GM12874 (cell line): Measurements from ENCODE around the gene TP53BP1.

Experiments
- CTCF ChIP-seq: IDR thresholded peaks from 2 replicates; pipeline ENCODE4 v1.5.1; 2011; ENCODE audit warnings: low read depth, mild to moderate bottlenecking, control low read depth, low read length, moderate library complexity; ENCODE audit not compliant: insufficient read depth

TP53BP1 gene

GRCh38 chr15:43492266-43492665 lies 690 bp downstream of the TP53BP1 start:
- no peak for TF ChIP-seq CTCF

DNA sequence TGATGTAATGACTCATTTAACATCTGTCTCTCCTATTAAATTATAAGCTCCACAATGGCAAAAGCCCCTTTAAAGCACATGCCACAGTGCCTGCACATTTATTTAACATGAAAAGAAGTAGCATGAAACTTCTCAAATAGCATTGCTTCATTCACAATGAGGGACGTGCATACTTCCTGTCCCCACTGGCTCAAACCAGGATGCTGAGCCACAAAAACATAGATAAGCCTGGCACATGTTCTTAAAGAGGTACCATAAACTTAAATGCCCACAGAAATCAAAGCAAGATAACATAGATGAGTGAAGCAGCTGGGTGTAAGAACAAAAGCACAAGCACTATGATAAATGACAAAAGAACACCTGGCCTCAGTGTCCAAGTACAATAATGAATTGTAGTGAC lies 3.8 kb downstream of the TP53BP1 start:
- no peak for TF ChIP-seq CTCF

- no peak for TF ChIP-seq CTCF
Measured at GRCh38 chr15:43488790-43489189, 4.2 kb downstream of the TP53BP1 start.

DNA sequence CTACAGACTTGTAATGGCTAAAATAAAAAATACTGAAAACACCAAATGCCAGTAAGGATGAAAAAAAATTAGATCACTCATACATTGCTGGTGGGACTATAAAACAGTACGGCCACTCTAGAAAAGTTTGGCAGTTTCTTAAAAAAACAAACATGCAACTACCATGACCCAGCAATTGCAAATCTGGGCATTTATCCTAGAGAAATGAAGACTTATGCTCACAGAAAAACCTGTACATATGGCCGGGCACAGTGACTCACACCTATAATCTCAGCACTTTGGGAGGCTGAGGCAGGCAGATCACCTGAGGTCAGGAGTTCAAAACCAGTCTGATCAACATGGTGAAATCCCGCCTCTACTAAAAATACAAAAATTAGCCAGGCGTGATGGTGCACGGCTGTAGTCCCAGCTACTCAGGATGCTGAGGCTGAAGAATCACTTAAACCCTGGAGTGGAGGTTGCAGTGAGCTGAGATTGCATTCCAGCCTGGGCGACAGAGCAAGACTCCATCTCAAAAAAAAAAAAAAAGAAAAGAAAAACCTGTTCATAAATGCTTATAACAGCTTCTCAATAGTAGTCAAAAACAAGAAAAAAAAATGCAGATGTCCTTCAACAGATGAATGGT lies 5.6 kb downstream of the TP53BP1 start:
- no peak for TF ChIP-seq CTCF

DNA sequence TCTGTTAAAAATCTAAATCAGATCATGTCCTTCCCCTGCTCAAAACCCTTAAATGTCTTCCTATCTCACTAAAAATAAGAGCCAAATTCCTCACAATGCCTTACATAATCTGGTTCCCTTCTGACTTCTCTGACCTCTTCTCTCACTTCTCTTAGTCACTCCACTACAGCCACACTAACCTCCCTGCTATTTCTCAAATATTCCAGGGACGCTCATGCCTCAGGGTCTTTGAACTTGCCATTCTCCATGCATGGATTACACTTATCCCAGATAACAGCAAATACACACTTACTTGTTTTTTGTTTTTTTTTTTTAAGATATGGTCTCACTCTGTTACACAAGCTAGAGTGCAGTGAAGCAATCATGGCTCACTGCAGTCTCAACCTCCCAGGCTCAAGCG lies 8.5 kb downstream of the TP53BP1 start:
- no peak for TF ChIP-seq CTCF

DNA sequence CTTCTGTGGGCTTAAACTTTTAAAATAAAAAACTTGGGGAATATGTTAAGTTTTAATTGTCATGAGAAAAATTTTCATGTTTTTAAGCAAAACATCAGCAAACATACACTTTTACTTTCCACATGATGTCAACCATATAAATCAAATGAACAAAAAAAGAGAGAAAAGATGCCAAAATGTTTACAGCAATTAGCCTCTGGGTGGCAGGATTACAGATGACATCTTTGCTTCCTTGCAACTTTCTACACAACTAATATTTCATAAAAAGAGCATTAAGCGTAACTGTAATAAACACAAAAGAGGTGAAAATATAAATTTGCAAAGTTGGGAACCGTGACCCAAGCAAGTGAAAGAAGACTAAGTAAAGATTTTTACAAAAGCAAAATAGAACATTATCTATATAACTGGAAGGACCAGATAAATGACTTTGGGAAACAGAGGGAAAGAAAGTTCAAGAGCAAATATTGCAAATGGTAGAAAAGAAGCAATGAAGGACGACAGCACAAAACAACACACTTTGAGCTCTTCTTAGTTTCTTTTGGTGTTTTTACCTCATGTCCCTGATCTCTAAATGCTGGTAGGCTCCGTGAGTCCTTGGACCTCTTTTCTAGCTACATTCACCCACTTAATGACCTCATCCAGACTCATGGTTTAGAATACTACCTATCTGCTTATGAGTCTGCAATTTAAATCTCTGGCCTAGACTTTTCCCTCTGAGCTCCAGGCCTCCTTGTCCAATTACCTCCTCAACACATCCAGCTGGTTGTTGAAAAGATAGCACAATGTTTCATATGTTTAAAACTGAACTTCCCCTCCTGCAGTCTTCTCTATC lies 9.4 kb downstream of the TP53BP1 start:
- peak; percentile 3; the same call in 1 of the 2 replicates for TF ChIP-seq CTCF

DNA sequence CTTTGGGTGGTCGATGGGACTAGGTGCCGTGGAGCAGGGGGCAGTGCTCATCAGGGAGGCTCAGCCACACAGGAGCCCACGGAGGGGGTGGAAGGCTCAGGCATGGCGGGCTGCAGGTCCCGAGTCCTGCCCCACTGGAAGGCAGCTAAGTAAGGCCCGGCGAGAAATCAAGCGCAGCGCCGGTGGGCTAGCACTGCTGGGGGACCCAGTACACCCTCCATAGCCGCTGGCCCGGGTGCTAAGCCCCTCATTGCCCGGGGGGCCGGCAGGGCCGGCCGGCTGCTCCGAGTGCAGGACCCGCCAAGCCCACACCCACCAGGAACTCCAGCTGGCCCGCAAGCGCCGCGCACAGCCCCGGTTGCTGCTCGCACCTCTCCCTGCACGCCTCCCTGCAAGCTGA lies 19.1 kb downstream of the TP53BP1 start:
- no peak for TF ChIP-seq CTCF
